Neuronal stem cell (in vitro differentiated cells): Measurements from ENCODE around the gene TRIM50.

Experiments used
- DNase-seq: peaks from one replicate; pipeline ENCODE4 v3.0.0-alpha.2; 2013; ENCODE audit warnings: low spot score
- H2AFZ ChIP-seq: one replicate; pipeline ENCODE4 v1.6.1; 2013; ENCODE audit warnings: mild to moderate bottlenecking, low read length, inconsistent platforms
- H2AK5ac ChIP-seq: 2 replicates; pipeline ENCODE4 v1.6.1; 2013; ENCODE audit warnings: low read depth, mild to moderate bottlenecking, inconsistent platforms, low read length, moderate library complexity, mixed read lengths
- H2BK120ac ChIP-seq: 2 replicates; pipeline ENCODE4 v1.6.1; 2013; ENCODE audit warnings: low read depth, mild to moderate bottlenecking, inconsistent platforms, low read length, moderate library complexity, mixed read lengths
- H2BK12ac ChIP-seq: one replicate; pipeline ENCODE4 v1.6.1; 2013; ENCODE audit warnings: low read length, inconsistent platforms
- H2BK15ac ChIP-seq: 2 replicates; pipeline ENCODE4 v1.6.1; 2013; ENCODE audit warnings: mild to moderate bottlenecking, low read length, inconsistent platforms, mixed read lengths
- H2BK5ac ChIP-seq: one replicate; pipeline ENCODE4 v1.6.1; 2013; ENCODE audit warnings: inconsistent platforms, mild to moderate bottlenecking, low read length, moderate library complexity
- H3K14ac ChIP-seq: one replicate; pipeline ENCODE4 v1.6.1; 2013; ENCODE audit warnings: low read length, inconsistent platforms
- H3K18ac ChIP-seq: 2 replicates; pipeline ENCODE4 v1.6.1; 2013; ENCODE audit warnings: low read length, inconsistent platforms
- H3K23ac ChIP-seq: 2 replicates; pipeline ENCODE4 v1.6.1; 2013; ENCODE audit warnings: low read depth, mild to moderate bottlenecking, mixed read lengths, low read length, inconsistent platforms; ENCODE audit not compliant: poor library complexity
- H3K27ac ChIP-seq: replicated peaks from 3 replicates; pipeline ENCODE4 v1.5.1; 2013; ENCODE audit warnings: low read length, inconsistent platforms
- H3K27me3 ChIP-seq, 3 experiments: 2 replicates each; pipeline ENCODE4 v1.6.1; 2013; ENCODE audit warnings: low read length in 3 of 3, mild to moderate bottlenecking in 2 of 3, inconsistent platforms in 1 of 3, low read depth in 1 of 3, mixed read lengths in 1 of 3, moderate library complexity in 1 of 3; ENCODE audit not compliant: control insufficient read depth in 3 of 3, insufficient read depth in 3 of 3
- H3K36me3 ChIP-seq, 2 donors: replicated peaks in 1 of 2; 2 replicates each; pipeline ENCODE4 v1.6.1; 2013; ENCODE audit warnings: low read length in 2 of 2; ENCODE audit not compliant: control insufficient read depth in 2 of 2, insufficient read depth in 2 of 2
- H3K4ac ChIP-seq: 2 replicates; pipeline ENCODE4 v1.6.1; 2013; ENCODE audit warnings: inconsistent platforms, mild to moderate bottlenecking, low read length, moderate library complexity
- H3K4me1 ChIP-seq, 2 donors: 1 replicate in 1 of 2; 2 replicates in 1 of 2; pipeline ENCODE4 v1.6.1; 2013; ENCODE audit warnings: low read length in 2 of 2, low read depth in 1 of 2; ENCODE audit not compliant: control insufficient read depth in 2 of 2, insufficient read depth in 1 of 2
- H3K4me2 ChIP-seq: one replicate; pipeline ENCODE4 v1.6.1; 2013; ENCODE audit warnings: mild to moderate bottlenecking, low read length, inconsistent platforms; ENCODE audit not compliant: insufficient read depth, poor library complexity, severe bottlenecking
- H3K4me3 ChIP-seq, 2 donors: 2 replicates each; pipeline ENCODE4 v1.5.1; 2013; ENCODE audit warnings: low read length in 2 of 2, mild to moderate bottlenecking in 2 of 2, inconsistent platforms in 1 of 2, moderate library complexity in 1 of 2
- H3K79me1 ChIP-seq: one replicate; pipeline ENCODE4 v1.6.1; 2013; ENCODE audit warnings: low read depth, mild to moderate bottlenecking, inconsistent platforms, low read length, moderate library complexity
- H3K9ac ChIP-seq: one replicate; pipeline ENCODE4 v1.6.1; 2013; ENCODE audit warnings: mild to moderate bottlenecking, low read depth, low read length, inconsistent platforms; ENCODE audit not compliant: poor library complexity
- H3K9me3 ChIP-seq, 2 donors: replicated peaks in 1 of 2; 2 replicates each; pipeline versions ENCODE3 to v1.6.1; 2013; ENCODE audit warnings: low read length in 2 of 2, mild to moderate bottlenecking in 2 of 2, inconsistent platforms in 1 of 2, low read depth in 1 of 2, mixed read lengths in 1 of 2, moderate library complexity in 1 of 2; ENCODE audit not compliant: control insufficient read depth in 2 of 2, insufficient read depth in 1 of 2
- H4K8ac ChIP-seq: one replicate; pipeline ENCODE4 v1.6.1; 2013; ENCODE audit warnings: low read depth, mild to moderate bottlenecking, inconsistent platforms, low read length, moderate library complexity
- H4K91ac ChIP-seq: one replicate; pipeline ENCODE4 v1.6.1; 2013; ENCODE audit warnings: low read length, low read depth, mild to moderate bottlenecking, inconsistent platforms; ENCODE audit not compliant: poor library complexity
- WGBS, 2 donors: extraction: QIAGEN DNeasy Blood & Tissue Kit; methylation state at CpG; one replicate each; pipeline ENCODE4 v1.1.7; 2013; ENCODE audit warnings: missing lambda C conversion rate in 2 of 2, mixed read lengths in 1 of 2; ENCODE audit not compliant: insufficient read length in 2 of 2, insufficient replicate concordance in 1 of 2; ENCODE audit errors: extremely low coverage in 2 of 2; 5-methylcytosine and 5-hydroxymethylcytosine counted together

The TRIM50 gene

DNA sequence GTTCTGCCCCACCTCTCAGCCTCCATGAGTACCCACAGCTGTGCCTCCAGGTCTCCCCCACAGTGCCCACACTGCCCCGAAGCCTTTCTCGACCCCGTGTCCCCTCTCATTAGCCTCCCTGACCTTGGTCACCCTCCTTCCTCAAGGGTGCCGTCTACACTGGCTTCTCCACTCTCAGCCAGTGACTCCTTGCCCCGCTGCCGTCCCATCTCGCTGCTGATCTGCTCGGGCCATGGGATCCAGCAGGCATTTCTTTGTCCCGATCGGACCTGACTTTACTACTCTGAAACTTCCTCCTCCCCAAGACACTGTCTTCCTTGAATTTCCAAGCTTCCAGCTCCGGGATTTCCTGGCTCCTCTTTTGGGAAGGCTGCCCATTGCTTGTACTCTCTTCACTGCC is 31.4 kb upstream of the TRIM50 start:
- Histone ChIP-seq H3K4me1 (peaks cover 6 to 7% of the 10 kb centered on the region in 2 donors), H2AK5ac (peak overlapping the region; percentile 59), H3K4me2 (no peak overlapping the region), H2AFZ (peak overlapping the region; percentile 17), H3K27me3 (peaks cover 0 to 10% (median 0%) of the 10 kb centered on the region in 3 experiments), H3K9me3 (peaks cover 0 to 4% of the 10 kb centered on the region in 2 donors), H3K4me3 (no peak overlapping the region), H3K4ac (no peak overlapping the region), H2BK12ac (no peak overlapping the region), H2BK120ac (no peak overlapping the region), H3K27ac (no peak overlapping the region), H2BK5ac (peak overlapping the region; percentile 5), H3K23ac (peak overlapping the region; percentile 67), H2BK15ac (no peak overlapping the region), H3K9ac (no peak overlapping the region), H4K91ac (no peak overlapping the region), H3K14ac (no peak overlapping the region), H3K79me1 (no peaks in the 10 kb centered on the region), H3K18ac (peak overlapping the region; percentile 80), H3K36me3 (no peaks in the 10 kb centered on the region), H4K8ac (no peak overlapping the region)
- no peak for DNase-seq
- no CpG with 5 or more reads among the region's 11 CpGs for WGBS, 2 donors

DNA sequence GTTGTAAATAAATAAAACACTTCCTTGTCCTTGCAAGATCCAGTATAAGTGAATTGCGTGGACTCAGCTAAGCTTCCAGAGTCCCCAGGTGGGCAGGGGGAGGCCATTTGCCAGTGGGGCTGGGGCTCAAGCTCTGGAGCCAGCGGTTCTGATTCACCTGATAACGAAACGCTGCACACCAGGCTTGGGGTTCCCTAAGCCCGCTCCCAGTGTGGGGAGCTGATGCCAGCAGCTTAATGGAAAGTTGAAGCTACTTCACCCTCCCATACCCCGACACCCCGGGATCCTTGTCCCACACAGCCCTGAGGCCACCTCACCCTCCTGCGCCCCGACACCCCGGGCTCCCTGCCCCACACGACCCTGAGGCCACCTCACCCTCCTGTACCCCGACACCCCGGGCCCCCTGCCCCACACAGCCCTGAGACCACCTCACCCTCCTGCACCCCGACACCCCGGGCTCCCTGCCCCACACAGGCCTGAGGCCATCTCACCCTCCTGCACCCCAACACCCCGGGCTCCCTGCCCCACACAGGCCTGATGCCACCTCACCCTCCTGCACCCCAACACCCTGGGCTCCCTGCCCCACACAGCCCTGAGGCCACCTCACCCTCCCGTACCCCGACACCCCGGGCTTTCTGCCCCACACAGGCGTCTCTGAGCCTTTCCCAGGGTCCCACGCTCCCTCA is 30.9 kb upstream of the TRIM50 start:
- H3K14ac ChIP-seq: no peak overlapping the region
- peak overlapping the region; percentile 5 for H2BK5ac ChIP-seq
- H3K27ac ChIP-seq: no peak overlapping the region
- H4K8ac ChIP-seq: no peak overlapping the region
- H3K4me2 ChIP-seq: no peak overlapping the region
- H3K4me1 ChIP-seq: peaks cover 6 to 7% of the 10 kb centered on the region in 2 donors
- no peaks in the 10 kb centered on the region for H3K36me3 ChIP-seq
- H3K4me3 ChIP-seq: no peak overlapping the region
- DNase-seq: no peak
- no CpG with 5 or more reads among the region's 21 CpGs for WGBS, 2 donors
- no peak overlapping the region for H2BK120ac ChIP-seq
- H3K79me1 ChIP-seq: no peaks in the 10 kb centered on the region
- H3K23ac ChIP-seq: peak overlapping the region; percentile 67
- no peak overlapping the region for H2BK12ac ChIP-seq
- peak overlapping the region; percentile 93 for H2AFZ ChIP-seq
- peaks cover 0 to 8% of the 10 kb centered on the region in 2 donors for H3K9me3 ChIP-seq
- H3K9ac ChIP-seq: peak overlapping the region; percentile 15
- H3K4ac ChIP-seq: peak overlapping the region; percentile 72
- peak overlapping the region; percentile 80 for H3K18ac ChIP-seq
- H2AK5ac ChIP-seq: peak overlapping the region; percentile 59
- no peak overlapping the region for H2BK15ac ChIP-seq
- peaks cover 0 to 5% (median 0%) of the 10 kb centered on the region in 3 experiments for H3K27me3 ChIP-seq
- no peak overlapping the region for H4K91ac ChIP-seq

DNA sequence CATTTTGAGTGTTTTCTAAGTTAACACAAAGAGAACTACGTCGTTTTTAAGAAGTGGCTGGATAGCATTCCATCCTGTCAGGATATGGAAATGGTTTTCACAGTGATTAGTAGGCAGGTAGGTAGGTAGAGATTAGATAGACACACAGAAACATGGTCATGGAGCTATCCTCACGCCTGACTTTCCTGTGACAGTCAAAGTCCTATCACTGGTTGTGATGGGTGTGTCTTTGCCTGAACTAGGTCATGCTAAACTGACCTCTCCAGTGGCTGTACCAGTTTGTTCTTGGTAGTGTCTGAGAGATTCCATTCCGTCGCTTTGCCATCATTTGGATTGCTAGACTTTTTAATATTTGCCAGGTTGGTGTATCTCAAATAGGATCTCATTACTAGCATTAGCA is 28.3 kb upstream of the TRIM50 start:
- H3K18ac ChIP-seq: no peak overlapping the region
- no peak overlapping the region for H3K4ac ChIP-seq
- no peak overlapping the region for H3K23ac ChIP-seq
- H4K8ac ChIP-seq: no peak overlapping the region
- no peak overlapping the region for H3K4me2 ChIP-seq
- no peak overlapping the region for H2BK120ac ChIP-seq
- no peak for DNase-seq
- H3K14ac ChIP-seq: no peak overlapping the region
- no peak overlapping the region for H2BK12ac ChIP-seq
- no peak overlapping the region for H4K91ac ChIP-seq
- H3K4me3 ChIP-seq: no peak overlapping the region
- H2AK5ac ChIP-seq: no peak overlapping the region
- H3K4me1 ChIP-seq: peaks cover 6 to 7% of the 10 kb centered on the region in 2 donors
- H3K36me3 ChIP-seq: no peaks in the 10 kb centered on the region
- no peak overlapping the region for H3K27ac ChIP-seq
- no peak overlapping the region for H3K9ac ChIP-seq
- no peak overlapping the region for H2BK15ac ChIP-seq
- H2BK5ac ChIP-seq: no peak overlapping the region
- no peak overlapping the region for H2AFZ ChIP-seq
- H3K27me3 ChIP-seq: no peaks in the 10 kb centered on the region
- peaks cover 4 to 14% of the 10 kb centered on the region in 2 donors for H3K9me3 ChIP-seq
- no CpG with 5 or more reads among the region's 5 CpGs for WGBS, 2 donors
- no peaks in the 10 kb centered on the region for H3K79me1 ChIP-seq

DNA sequence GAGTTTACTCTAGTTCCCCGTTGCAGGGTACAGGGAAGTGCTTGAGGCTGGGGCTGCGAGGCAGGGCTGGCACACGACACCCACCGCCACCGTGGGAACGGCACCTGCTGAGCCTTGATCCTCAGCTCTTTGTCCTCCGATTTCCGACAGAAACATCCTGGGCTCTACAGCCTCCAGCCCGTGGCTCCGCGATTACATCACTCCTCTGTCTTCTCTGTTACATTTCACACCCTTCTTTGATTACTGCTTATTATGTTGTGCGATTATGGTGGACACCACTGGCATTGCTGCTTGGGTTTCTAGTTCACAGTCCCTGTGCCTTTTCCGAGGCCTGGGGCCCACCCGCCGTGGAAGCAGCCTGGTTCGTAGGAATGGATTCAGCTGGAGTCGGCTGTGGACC is 26.9 kb upstream of the TRIM50 start:
- no peak for DNase-seq
- no peak overlapping the region for H2BK12ac ChIP-seq
- no peak overlapping the region for H2BK120ac ChIP-seq
- H3K18ac ChIP-seq: peak overlapping the region; percentile 49
- no peak overlapping the region for H2BK5ac ChIP-seq
- no peak overlapping the region for H4K91ac ChIP-seq
- no peak overlapping the region for H3K9ac ChIP-seq
- no peak overlapping the region for H2AK5ac ChIP-seq
- H2BK15ac ChIP-seq: peak overlapping the region; percentile 66
- H3K9me3 ChIP-seq: peaks cover 4 to 11% of the 10 kb centered on the region in 2 donors
- H3K4me3 ChIP-seq: no peak overlapping the region
- peaks cover 7 to 14% of the 10 kb centered on the region in 2 donors for H3K4me1 ChIP-seq
- WGBS, 2 donors: no CpG with 5 or more reads among the region's 17 CpGs
- H3K23ac ChIP-seq: peak overlapping the region; percentile 8
- H3K14ac ChIP-seq: no peak overlapping the region
- no peak overlapping the region for H3K4ac ChIP-seq
- no peak overlapping the region for H3K4me2 ChIP-seq
- no peak overlapping the region for H3K27ac ChIP-seq
- peak overlapping the region; percentile 83 for H2AFZ ChIP-seq
- no peaks in the 10 kb centered on the region for H3K36me3 ChIP-seq
- peak overlapping the region; percentile 53 for H4K8ac ChIP-seq
- H3K27me3 ChIP-seq: no peaks in the 10 kb centered on the region
- no peaks in the 10 kb centered on the region for H3K79me1 ChIP-seq
